Activated T-cell treated with anti-CD3 and anti-CD28 coated beads for 1 hour (primary cell): ENCODE measurements around the gene MEDAG.

Experiments
- DNase-seq: peaks from one replicate; pipeline ENCODE4 v3.0.0-alpha.2; 2020; ENCODE audit warnings: low read depth

The MEDAG gene

DNA sequence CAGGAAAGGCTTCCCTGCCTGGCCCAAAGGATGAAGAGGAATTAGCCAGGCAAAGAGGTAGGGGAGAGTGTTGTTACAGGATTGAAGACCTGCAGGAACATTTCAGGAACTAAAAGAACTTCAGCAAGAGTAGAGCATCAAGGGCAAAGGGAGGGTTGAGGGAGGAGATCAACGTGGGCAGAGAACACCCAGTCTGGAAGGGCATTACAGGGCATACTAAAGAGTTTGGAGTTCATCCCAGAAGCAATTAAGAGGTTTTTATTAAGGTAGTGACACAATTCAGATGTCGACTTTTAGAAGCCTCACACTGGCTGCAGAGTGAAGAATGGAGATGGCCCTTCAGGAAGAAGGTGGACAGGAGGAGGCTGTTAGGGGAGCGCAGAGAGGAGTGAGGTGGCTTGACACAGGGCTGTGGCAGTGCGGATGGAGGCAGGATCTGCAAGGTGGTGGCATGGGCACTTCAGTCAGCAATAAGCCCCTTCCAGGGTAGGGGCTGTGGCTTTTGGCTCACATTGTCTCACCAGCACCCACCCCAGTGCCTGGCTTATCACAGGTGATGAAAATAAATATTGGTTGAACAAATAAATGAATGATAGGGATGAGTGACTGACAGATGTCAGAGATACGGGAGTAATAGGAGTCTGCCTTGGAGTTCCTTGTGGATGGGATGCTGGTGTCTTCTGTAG lies 51.3 kb downstream of the MEDAG start:
- DNase-seq, result no peak

GRCh38 chr13:30959678-30960077 lies 53.6 kb downstream of the MEDAG start:
- no peak for DNase-seq

- DNase-seq, result no peak
These were observed 57.7 kb downstream of the MEDAG start for GRCh38 chr13:30963791-30964190.

- no peak for DNase-seq
These were observed 59.3 kb downstream of the MEDAG start for GRCh38 chr13:30965380-30965779.

DNA sequence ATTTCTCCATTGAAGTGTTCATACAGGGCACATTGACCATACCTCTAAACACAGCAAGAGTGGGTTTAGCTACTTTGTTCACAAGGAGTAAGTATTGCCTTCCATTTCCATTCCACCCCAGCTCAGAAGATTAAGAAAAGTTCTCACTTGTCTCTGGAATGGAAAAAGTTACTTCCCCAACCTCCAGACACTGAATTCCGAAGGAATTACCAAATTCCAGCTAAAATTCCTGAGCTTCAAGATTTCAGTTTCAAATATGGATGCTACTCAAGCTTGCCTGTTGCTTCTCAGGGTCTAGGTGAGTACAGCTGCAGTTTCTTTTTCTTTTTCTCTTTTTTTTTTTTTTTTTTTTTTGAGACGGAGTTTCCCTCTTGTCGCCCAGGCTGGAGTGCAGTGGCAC lies 60.0 kb downstream of the MEDAG start:
- DNase-seq, result no peak

DNA sequence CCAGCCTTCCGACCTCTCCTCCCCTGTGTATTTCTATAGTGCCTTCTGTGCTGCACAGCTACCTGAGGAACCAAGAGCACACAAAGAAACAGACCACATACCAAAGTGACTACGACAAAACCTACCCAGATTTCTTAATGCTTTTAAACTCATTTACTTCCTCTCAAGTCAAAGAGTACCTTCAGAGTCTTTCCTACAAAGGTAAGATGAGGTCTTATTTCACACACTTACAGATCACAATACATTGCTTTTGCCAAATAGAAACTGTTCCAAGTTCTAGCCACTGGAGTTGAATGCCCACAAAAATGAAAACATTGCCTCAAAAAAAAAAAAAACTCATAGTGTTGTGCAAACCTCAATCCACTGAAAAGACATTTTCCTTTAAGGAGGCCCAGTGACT lies 62.8 kb downstream of the MEDAG start:
- DNase-seq, result no peak

- DNase-seq, result no peak
These were observed 65.5 kb downstream of the MEDAG start for GRCh38 chr13:30971575-30971974.

DNA sequence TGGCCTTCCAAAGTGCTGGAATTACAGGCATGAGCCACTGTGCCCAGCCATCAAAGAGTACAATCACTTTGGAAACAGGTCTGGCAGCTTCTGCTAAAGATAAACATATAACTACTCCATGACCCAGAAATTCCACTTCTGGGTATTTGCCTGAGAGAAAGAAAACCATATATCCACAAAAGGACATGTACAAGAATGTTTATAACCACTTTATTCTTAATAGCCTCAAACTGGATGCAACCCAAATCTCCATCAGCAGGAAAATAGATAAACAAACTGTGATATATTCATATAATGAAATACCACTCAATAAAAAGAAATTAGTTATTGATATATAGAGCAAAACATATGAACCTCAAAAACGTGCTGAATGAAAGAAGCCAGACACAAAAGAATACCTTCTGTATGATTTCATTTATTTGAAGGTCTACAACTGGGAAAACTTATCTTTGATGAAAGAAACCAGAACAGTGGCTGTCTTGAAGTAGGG lies 66.9 kb downstream of the MEDAG start:
- no peak for DNase-seq

DNA sequence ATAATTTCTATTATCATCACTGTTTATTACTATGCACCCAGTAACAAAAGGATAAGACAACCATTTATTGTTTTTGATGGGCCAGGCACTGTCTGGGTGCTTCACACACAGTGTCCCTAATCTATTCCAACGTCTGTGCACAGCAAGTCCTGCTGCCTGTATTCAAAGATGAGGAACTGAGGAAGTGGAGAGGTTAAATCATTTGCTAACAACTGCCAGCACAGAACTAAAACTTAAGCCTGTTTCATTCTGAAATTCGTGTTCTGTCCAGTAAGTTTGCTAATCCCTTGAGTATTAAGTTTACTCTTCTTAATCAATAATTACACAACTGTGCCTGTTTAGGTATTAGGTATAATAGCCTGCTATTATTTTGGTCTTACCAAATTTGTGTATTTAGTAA lies 68.3 kb downstream of the MEDAG start:
- DNase-seq, result no peak
